Kidney epithelial cell (primary cell): ENCODE results near the gene MUC4. TPM values are rescaled to one million over a fixed set of nuclear protein-coding genes. Genes with fewer than 3 reads are reported as not detected.

ENCODE experiments used
- DNase-seq: peaks from one replicate; pipeline ENCODE4 v3.0.0-alpha.2; 2010; ENCODE audit warnings: low read depth
- H3K27me3 ChIP-seq: 2 replicates; pipeline ENCODE4 v1.6.0; 2011; ENCODE audit warnings: low read length; ENCODE audit not compliant: control insufficient read depth, insufficient read depth
- H3K36me3 ChIP-seq: 2 replicates; pipeline ENCODE4 v1.5.1; 2011; ENCODE audit warnings: low read length; ENCODE audit not compliant: control insufficient read depth, insufficient read depth
- H3K4me3 ChIP-seq: 2 replicates; pipeline ENCODE4 v1.5.1; 2011; ENCODE audit warnings: low read depth, mild to moderate bottlenecking, control low read depth, low read length
- CTCF ChIP-seq: IDR thresholded peaks from 2 replicates; pipeline ENCODE4 v1.5.1; 2011; ENCODE audit warnings: mild to moderate bottlenecking, moderate library complexity, low read length, control low read depth, inconsistent platforms; ENCODE audit not compliant: insufficient read depth, poor library complexity, severe bottlenecking
- total RNA-seq: library from RNA; depleted of rRNA; stranded (reverse); fragments of >200 nt; gene quantifications from 2 replicates; pipeline ENCODE4 v1.2.3, GENCODE V29; 2015

The MUC4 gene
- total RNA-seq, 1 donor from 2014 or later: 6.9 TPM

GRCh38 chr3:195767792-195768191, 43.9 kb downstream of the MUC4 start:
- no peak for TF ChIP-seq CTCF
- Histone ChIP-seq H3K36me3 (no peaks in the 10 kb centered on the region), H3K27me3 (peaks cover 20% of the 10 kb centered on the region), H3K4me3 (no peak overlapping the region)
- no peak for DNase-seq

- Histone ChIP-seq H3K4me3 (no peak overlapping the region), H3K27me3 (peaks cover 28% of the 10 kb centered on the region), H3K36me3 (no peaks in the 10 kb centered on the region)
- no peak for DNase-seq
- TF ChIP-seq CTCF: no peak
Observed at GRCh38 chr3:195766671-195767070, 45.1 kb downstream of the MUC4 start.

GRCh38 chr3:195764961-195765706, 46.6 kb downstream of the MUC4 start:
- Histone ChIP-seq H3K27me3 (peaks cover 41% of the 10 kb centered on the region), H3K4me3 (no peak overlapping the region), H3K36me3 (no peaks in the 10 kb centered on the region)
- DNase-seq: no peak
- TF ChIP-seq CTCF: no peak

GRCh38 chr3:195763843-195764825, 47.6 kb downstream of the MUC4 start:
- no peak for DNase-seq
- H3K4me3 ChIP-seq: no peak overlapping the region
- peaks cover 42% of the 10 kb centered on the region for H3K27me3 ChIP-seq
- no peak for TF ChIP-seq CTCF
- H3K36me3 ChIP-seq: no peaks in the 10 kb centered on the region

- peaks cover 42% of the 10 kb centered on the region for H3K27me3 ChIP-seq
- DNase-seq: no peak
- TF ChIP-seq CTCF: no peak
- no peak overlapping the region for H3K4me3 ChIP-seq
- no peaks in the 10 kb centered on the region for H3K36me3 ChIP-seq
Observed at GRCh38 chr3:195763076-195763830, 48.5 kb downstream of the MUC4 start.
